HL-60 (cell line): Measurements from ENCODE around the gene TSPAN11.

Source experiments
- CTCF ChIP-seq: IDR thresholded peaks from one replicate; pipeline ENCODE4 v1.5.1; 2011; ENCODE audit warnings: low read length, control low read depth, inconsistent platforms; ENCODE audit not compliant: insufficient read depth
- GABPA ChIP-seq: IDR thresholded peaks from 2 replicates; pipeline ENCODE4 v1.6.1; 2012; ENCODE audit warnings: low read depth
- POLR2AphosphoS5 ChIP-seq: IDR thresholded peaks from 2 replicates; pipeline ENCODE4 v1.6.1; 2012; ENCODE audit warnings: low read depth

GRCh38 chr12:30973830-30974229 is 47.3 kb downstream of the TSPAN11 start:
- TF ChIP-seq CTCF (no peak), GABPA (no peak), POLR2AphosphoS5 (no peak)
